Measurements from ENCODE around the gene KRTAP2-2. TPM values are rescaled to one million over a fixed set of nuclear protein-coding genes. Genes with fewer than 3 reads are reported as not detected.
"Not testable (repeated sequence)": the region's sequence is repeated elsewhere in the genome, so short reads cannot be mapped to it uniquely, and the experiment has no call there.

The KRTAP2-2 gene
- total and polyA plus RNA-seq, 2 donors from 2014 or later, result not detected

DNA sequence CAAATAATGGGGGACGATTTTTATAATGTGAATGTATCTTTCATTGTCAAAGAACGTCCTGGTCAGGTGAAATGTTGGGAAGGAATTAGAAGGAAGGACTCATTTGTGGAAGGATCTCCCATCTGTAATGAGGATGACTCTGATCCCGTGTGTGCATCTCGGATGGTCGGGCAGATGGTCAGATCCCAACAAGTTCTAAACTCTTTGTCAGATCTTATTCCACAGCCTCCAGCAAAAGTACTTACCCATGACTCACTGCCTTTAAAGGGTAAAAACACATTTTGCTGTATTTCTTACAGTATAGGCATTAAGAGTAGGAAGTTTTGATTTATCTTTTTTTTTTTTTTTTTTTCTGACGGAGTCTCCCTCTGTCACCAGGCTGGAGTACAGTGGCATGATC lies 43.5 kb upstream of the KRTAP2-2 start:
- intact Hi-C loops (cut with DNase I), result no loop called here

DNA sequence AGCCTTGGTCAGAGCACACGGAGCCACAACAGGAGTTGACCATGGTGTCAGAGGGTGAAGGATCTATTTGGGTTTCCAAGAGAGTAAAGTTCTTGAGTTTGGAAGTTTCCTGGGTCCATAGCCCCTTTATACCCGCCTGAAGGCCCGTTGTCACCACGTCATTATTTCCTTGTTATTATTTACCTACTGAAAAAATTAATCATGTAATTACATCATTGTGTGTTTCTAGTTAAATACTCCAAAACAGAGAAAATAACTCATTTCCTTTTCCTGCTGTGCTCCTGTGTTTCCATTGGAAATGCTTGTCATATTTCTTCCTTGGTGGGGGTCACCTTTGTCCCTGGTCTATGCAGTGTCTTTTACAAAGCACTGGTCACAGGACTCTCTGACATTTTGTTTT lies 43.0 kb upstream of the KRTAP2-2 start, which contains the start of gene KRTAP4-8:
Gene KRTAP4-8, minus strand, starts transcription at position 101 of the 400 bp plus-strand sequence. Its CDS starts 58 bp downstream, at position 43.
- intact Hi-C loops (cut with DNase I), result no loop called here
- DNase-seq (no peak), FAIRE-seq (no peak)

More for the DNA sequence above, 43.5 kb upstream of the KRTAP2-2 start:
- Histone ChIP-seq H3K27ac (ENCODE audit: low read depth in 2 of 2, low read length in 2 of 2) (no peak overlapping the region), H3K4me3 (ENCODE audit: low read length in 3 of 3) (no peak overlapping the region), H3K4me1 (ENCODE audit: control insufficient read depth in 2 of 3, insufficient read depth in 2 of 3, low read depth in 1 of 3, low read length in 3 of 3) (no peaks in the 10 kb centered on the region), H3K9me3 (ENCODE audit: control insufficient read depth in 2 of 3, insufficient read depth in 1 of 3, low read length in 3 of 3) (no peaks in the 10 kb centered on the region), H3K27me3 (ENCODE audit: control insufficient read depth, insufficient read depth, low read length) (no peaks in the 10 kb centered on the region), H3K9ac (ENCODE audit: low read length in 3 of 3) (no peak overlapping the region), H3K36me3 (ENCODE audit: control insufficient read depth in 2 of 3, insufficient read depth in 3 of 3, low read length in 3 of 3) (no peaks in the 10 kb centered on the region)
- DNase-seq (no peak), FAIRE-seq (no peak)
- TF ChIP-seq, protein P1, sequence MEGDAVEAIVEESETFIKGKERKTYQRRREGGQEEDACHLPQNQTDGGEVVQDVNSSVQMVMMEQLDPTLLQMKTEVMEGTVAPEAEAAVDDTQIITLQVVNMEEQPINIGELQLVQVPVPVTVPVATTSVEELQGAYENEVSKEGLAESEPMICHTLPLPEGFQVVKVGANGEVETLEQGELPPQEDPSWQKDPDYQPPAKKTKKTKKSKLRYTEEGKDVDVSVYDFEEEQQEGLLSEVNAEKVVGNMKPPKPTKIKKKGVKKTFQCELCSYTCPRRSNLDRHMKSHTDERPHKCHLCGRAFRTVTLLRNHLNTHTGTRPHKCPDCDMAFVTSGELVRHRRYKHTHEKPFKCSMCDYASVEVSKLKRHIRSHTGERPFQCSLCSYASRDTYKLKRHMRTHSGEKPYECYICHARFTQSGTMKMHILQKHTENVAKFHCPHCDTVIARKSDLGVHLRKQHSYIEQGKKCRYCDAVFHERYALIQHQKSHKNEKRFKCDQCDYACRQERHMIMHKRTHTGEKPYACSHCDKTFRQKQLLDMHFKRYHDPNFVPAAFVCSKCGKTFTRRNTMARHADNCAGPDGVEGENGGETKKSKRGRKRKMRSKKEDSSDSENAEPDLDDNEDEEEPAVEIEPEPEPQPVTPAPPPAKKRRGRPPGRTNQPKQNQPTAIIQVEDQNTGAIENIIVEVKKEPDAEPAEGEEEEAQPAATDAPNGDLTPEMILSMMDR (IDR thresholded peaks at IDR 0.05; ENCODE audit: borderline replicate concordance, extremely low read depth, insufficient read depth), result no peak

GRCh38 chr17:41096055-41096454 lies 41.0 kb upstream of the KRTAP2-2 start:
- no peak overlapping the region for H3K4me3 ChIP-seq (ENCODE audit: low read length in 3 of 3)
- TF ChIP-seq, protein P1 (IDR thresholded peaks at IDR 0.05; ENCODE audit: borderline replicate concordance, extremely low read depth, insufficient read depth), result no peak
- no peak overlapping the region for H3K27ac ChIP-seq (ENCODE audit: low read depth in 2 of 2, low read length in 2 of 2)
- no peaks in the 10 kb centered on the region for H3K9me3 ChIP-seq (ENCODE audit: control insufficient read depth in 2 of 3, insufficient read depth in 1 of 3, low read length in 3 of 3)
- DNase-seq (no peak), FAIRE-seq (no peak)
- H3K36me3 ChIP-seq (ENCODE audit: control insufficient read depth in 2 of 3, insufficient read depth in 3 of 3, low read length in 3 of 3), result no peaks in the 10 kb centered on the region
- H3K9ac ChIP-seq (ENCODE audit: low read length in 3 of 3), result no peak overlapping the region
- intact Hi-C loops (cut with DNase I), result no loop called here
- H3K4me1 ChIP-seq (ENCODE audit: control insufficient read depth in 2 of 3, insufficient read depth in 2 of 3, low read depth in 1 of 3, low read length in 3 of 3), result no peaks in the 10 kb centered on the region
- no peaks in the 10 kb centered on the region for H3K27me3 ChIP-seq (ENCODE audit: control insufficient read depth, insufficient read depth, low read length)

More for the DNA sequence above, 43.0 kb upstream of the KRTAP2-2 start, which contains the start of gene KRTAP4-8:
- H3K9ac ChIP-seq (ENCODE audit: low read length in 3 of 3), result no peak within 1 kb of the TSS
- H3K27me3 ChIP-seq (ENCODE audit: control insufficient read depth, insufficient read depth, low read length), result no peaks in the 10 kb centered on the region
- no peaks in the 10 kb centered on the region for H3K4me1 ChIP-seq (ENCODE audit: control insufficient read depth in 2 of 3, insufficient read depth in 2 of 3, low read depth in 1 of 3, low read length in 3 of 3)
- H3K9me3 ChIP-seq (ENCODE audit: control insufficient read depth in 2 of 3, insufficient read depth in 1 of 3, low read length in 3 of 3), result no peaks in the 10 kb centered on the region
- TF ChIP-seq, protein P1 (IDR thresholded peaks at IDR 0.05; ENCODE audit: borderline replicate concordance, extremely low read depth, insufficient read depth), result no peak
- no peaks in the 10 kb centered on the region for H3K36me3 ChIP-seq (ENCODE audit: control insufficient read depth in 2 of 3, insufficient read depth in 3 of 3, low read length in 3 of 3)
- no peak within 1 kb of the TSS for H3K4me3 ChIP-seq (ENCODE audit: low read length in 3 of 3)
- no peak within 1 kb of the TSS for H3K27ac ChIP-seq (ENCODE audit: low read depth in 2 of 2, low read length in 2 of 2)

DNA sequence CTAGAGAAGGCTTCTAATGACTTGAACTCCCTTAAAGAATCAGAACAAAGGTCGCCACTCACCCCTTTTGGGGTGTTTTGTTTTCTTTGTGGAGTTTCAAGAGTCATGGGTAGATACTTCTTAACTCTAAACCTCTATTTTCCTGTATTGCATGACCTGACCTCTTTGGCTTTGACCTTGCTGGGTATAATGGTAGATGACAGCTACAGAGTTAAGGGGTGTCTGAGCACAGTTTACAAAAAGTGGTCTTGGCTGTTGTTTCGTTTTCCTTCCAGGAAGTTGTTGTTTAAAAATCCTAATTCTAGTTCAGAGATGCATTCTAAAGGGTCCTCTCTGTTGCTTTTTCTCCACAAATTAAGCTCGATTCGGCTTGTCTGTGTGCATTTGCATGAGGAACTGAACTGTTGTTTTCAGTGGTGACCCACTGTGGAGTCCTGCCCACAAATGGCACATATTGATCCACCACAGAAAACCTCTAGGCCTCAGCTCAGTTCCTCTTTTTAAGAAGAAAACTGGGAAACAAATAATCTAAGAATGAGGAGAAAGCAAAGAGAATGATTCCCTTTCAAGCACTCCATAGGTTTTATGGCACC lies 33.8 kb upstream of the KRTAP2-2 start:
- H3K9ac ChIP-seq (ENCODE audit: low read length in 3 of 3); DNase-seq; intact Hi-C loops (cut with DNase I); H3K4me3 ChIP-seq (ENCODE audit: low read length in 3 of 3); H3K9me3 ChIP-seq (ENCODE audit: control insufficient read depth in 2 of 3, insufficient read depth in 1 of 3, low read length in 3 of 3); H3K27ac ChIP-seq (ENCODE audit: low read depth in 2 of 2, low read length in 2 of 2); FAIRE-seq; H3K36me3 ChIP-seq (ENCODE audit: control insufficient read depth in 2 of 3, insufficient read depth in 3 of 3, low read length in 3 of 3); H3K4me1 ChIP-seq (ENCODE audit: control insufficient read depth in 2 of 3, insufficient read depth in 2 of 3, low read depth in 1 of 3, low read length in 3 of 3); H3K27me3 ChIP-seq (ENCODE audit: control insufficient read depth, insufficient read depth, low read length): not testable (repeated sequence)

GRCh38 chr17:41084100-41084856 lies 29.2 kb upstream of the KRTAP2-2 start, which contains the start of gene KRTAP4-7:
Gene KRTAP4-7 (plus strand): TSS chr17:41084150. CDS start chr17:41084207, 57 bp downstream.
- H3K27ac ChIP-seq (ENCODE audit: low read depth in 2 of 2, low read length in 2 of 2); H3K27me3 ChIP-seq (ENCODE audit: control insufficient read depth, insufficient read depth, low read length); H3K36me3 ChIP-seq (ENCODE audit: control insufficient read depth in 2 of 3, insufficient read depth in 3 of 3, low read length in 3 of 3); H3K4me3 ChIP-seq (ENCODE audit: low read length in 3 of 3); FAIRE-seq; H3K9ac ChIP-seq (ENCODE audit: low read length in 3 of 3); H3K9me3 ChIP-seq (ENCODE audit: control insufficient read depth in 2 of 3, insufficient read depth in 1 of 3, low read length in 3 of 3); intact Hi-C loops (cut with DNase I); DNase-seq; H3K4me1 ChIP-seq (ENCODE audit: control insufficient read depth in 2 of 3, insufficient read depth in 2 of 3, low read depth in 1 of 3, low read length in 3 of 3): not testable (repeated sequence)

DNA sequence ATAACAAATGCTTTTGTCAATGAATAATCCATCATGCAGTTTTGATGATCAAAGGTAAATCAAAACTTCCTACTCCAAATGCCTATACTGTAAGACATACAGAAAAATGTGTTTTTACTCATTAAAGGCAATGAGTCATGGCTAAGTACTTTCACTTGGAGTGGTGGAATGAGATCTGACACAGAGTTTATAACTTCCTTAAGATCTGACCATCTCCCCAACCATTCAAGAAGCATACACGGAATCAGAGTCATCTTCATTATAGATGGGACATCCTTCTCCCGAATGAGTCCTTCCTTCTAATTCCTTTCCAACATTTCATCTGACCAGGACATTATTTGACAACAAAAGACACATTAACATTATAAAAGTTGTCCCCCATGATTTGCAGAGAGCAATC lies 28.4 kb upstream of the KRTAP2-2 start:
- H3K36me3 ChIP-seq (ENCODE audit: control insufficient read depth in 2 of 3, insufficient read depth in 3 of 3, low read length in 3 of 3); FAIRE-seq; H3K9ac ChIP-seq (ENCODE audit: low read length in 3 of 3); H3K27ac ChIP-seq (ENCODE audit: low read depth in 2 of 2, low read length in 2 of 2); H3K9me3 ChIP-seq (ENCODE audit: control insufficient read depth in 2 of 3, insufficient read depth in 1 of 3, low read length in 3 of 3); H3K4me1 ChIP-seq (ENCODE audit: control insufficient read depth in 2 of 3, insufficient read depth in 2 of 3, low read depth in 1 of 3, low read length in 3 of 3); H3K4me3 ChIP-seq (ENCODE audit: low read length in 3 of 3); intact Hi-C loops (cut with DNase I); H3K27me3 ChIP-seq (ENCODE audit: control insufficient read depth, insufficient read depth, low read length); DNase-seq: not testable (repeated sequence)
